IMR-90 (cell line): ENCODE data around the gene ABHD6.

Source experiments
- CEBPB ChIP-seq: IDR thresholded peaks from 2 replicates; pipeline ENCODE4 v1.6.1; 2012; ENCODE audit warnings: low read depth, low read length, improper control_type of control experiment
- CTCF ChIP-seq: conservative IDR thresholded peaks from 2 replicates; pipeline ENCODE4 v1.5.1; 2012; ENCODE audit warnings: mild to moderate bottlenecking, low read depth, low read length, improper control_type of control experiment
- ELK1 ChIP-seq: fragments of 150-350 bp; IDR thresholded peaks from 2 replicates; pipeline ENCODE4 v1.6.1; 2016; ENCODE audit warnings: low read depth, mild to moderate bottlenecking, low read length, moderate library complexity, borderline replicate concordance
- SMC3 ChIP-seq: fragments of 150-350 bp; IDR thresholded peaks from 2 replicates; pipeline ENCODE4 v1.6.1; 2016; ENCODE audit warnings: low read depth, mild to moderate bottlenecking, antibody characterized with exemption, low read length, moderate library complexity

- TF ChIP-seq CTCF: no peak
- no peak for TF ChIP-seq SMC3
- TF ChIP-seq CEBPB: no peak
- no peak for TF ChIP-seq ELK1
Measured at GRCh38 chr3:58329922-58330413, 92.4 kb downstream of the ABHD6 start.
